H1 (cell line): Measurements from ENCODE around the gene ELAPOR2. TPM values are rescaled to one million over a fixed set of nuclear protein-coding genes. Genes with fewer than 3 reads are reported as not detected.

Experiments
- CTCF ChIA-PET: fragments of 300-600 bp; sonication (Branson Sonifier 250); formaldehyde crosslinking; loops from one replicate; lab custom pipeline; 2021; ENCODE audit not compliant: partially characterized antibody; lab: Charles Lee
- POLR2A ChIA-PET: fragments of 300-600 bp; sonication (Branson Sonifier 250); formaldehyde crosslinking; loops from one replicate; lab custom pipeline; 2021; ENCODE audit warnings: inconsistent platforms; ENCODE audit not compliant: partially characterized antibody; lab: Charles Lee
- DNase-seq, 2 experiments: peaks; one replicate each; pipeline versions ENCODE4 v3.0.0 to v3.0.0-alpha.2; 2010 to 2022; ENCODE audit warnings: low spot score in 2 of 2, low read depth in 1 of 2, mixed read lengths in 1 of 2
- FAIRE-seq: peaks from 2 replicates; lab custom pipeline; 2011; peaks lifted over from hg19 to GRCh38; lab: Jason Lieb, UNC
- H2AFZ ChIP-seq: 2 replicates; pipeline ENCODE4 v1.8.1; 2012; ENCODE audit warnings: low read length, inconsistent platforms
- H2AK5ac ChIP-seq: 2 replicates; pipeline ENCODE4 v1.6.1; 2013; ENCODE audit warnings: low read depth, low read length
- H2BK120ac ChIP-seq: replicated peaks from 2 replicates; pipeline ENCODE3; 2013; ENCODE audit warnings: low read depth, low read length, inconsistent platforms
- H2BK12ac ChIP-seq: 2 replicates; pipeline ENCODE4 v1.6.1; 2013; ENCODE audit warnings: low read depth, low read length
- H2BK15ac ChIP-seq: 2 replicates; pipeline ENCODE4 v1.6.1; 2013; ENCODE audit warnings: low read length
- H2BK20ac ChIP-seq: 2 replicates; pipeline ENCODE4 v1.6.1; 2013; ENCODE audit warnings: low read length
- H2BK5ac ChIP-seq: 2 replicates; pipeline ENCODE4 v1.6.1; 2013; ENCODE audit warnings: low read depth, low read length
- H3K14ac ChIP-seq: 2 replicates; pipeline ENCODE4 v1.6.1; 2013; ENCODE audit warnings: inconsistent platforms; ENCODE audit not compliant: insufficient read length
- H3K18ac ChIP-seq: 2 replicates; pipeline ENCODE4 v1.6.1; 2013; ENCODE audit warnings: low read length; ENCODE audit errors: extremely low read depth
- H3K23ac ChIP-seq: 2 replicates; pipeline ENCODE4 v1.6.1; 2013; ENCODE audit warnings: inconsistent platforms; ENCODE audit not compliant: insufficient read length
- H3K23me2 ChIP-seq: 2 replicates; pipeline ENCODE4 v1.6.1; 2013; ENCODE audit warnings: low read depth, low read length
- H3K27ac ChIP-seq: 2 replicates; pipeline ENCODE4 v1.6.1; 2011; ENCODE audit warnings: low read depth, low read length, inconsistent platforms
- H3K27me3 ChIP-seq, 4 experiments: replicated peaks in 1 of 4; 1 replicate in 1 of 4; 2 replicates in 3 of 4; pipeline versions ENCODE4 v1.6.1 to v1.8.1; 2011 to 2013; ENCODE audit warnings: low read length in 3 of 4, mild to moderate bottlenecking in 3 of 4, inconsistent platforms in 2 of 4, mixed read lengths in 2 of 4, moderate library complexity in 1 of 4; ENCODE audit not compliant: control insufficient read depth in 3 of 4, insufficient read depth in 3 of 4; ENCODE audit errors: extremely low read depth in 1 of 4
- H3K36me3 ChIP-seq, 4 experiments: 2 replicates each; pipeline versions ENCODE4 v1.6.1 to v1.8.1; 2011 to 2013; ENCODE audit warnings: mild to moderate bottlenecking in 4 of 4, low read length in 3 of 4, moderate library complexity in 2 of 4, control low read depth in 1 of 4, inconsistent platforms in 1 of 4; ENCODE audit not compliant: insufficient read depth in 4 of 4, control insufficient read depth in 2 of 4
- H3K4ac ChIP-seq: replicated peaks from 2 replicates; pipeline ENCODE3; 2013; ENCODE audit warnings: low read length, low read depth, mixed read lengths, inconsistent platforms; ENCODE audit not compliant: insufficient read length
- H3K4me1 ChIP-seq, 4 experiments: replicated peaks in 1 of 4; 1 replicate in 1 of 4; 2 replicates in 3 of 4; pipeline versions ENCODE4 v1.6.1 to v1.8.1; 2011 to 2013; ENCODE audit warnings: low read length in 3 of 4, inconsistent platforms in 2 of 4, mixed read lengths in 1 of 4; ENCODE audit not compliant: insufficient read depth in 4 of 4, control insufficient read depth in 3 of 4
- H3K4me2 ChIP-seq, 2 experiments: 2 replicates each; pipeline versions ENCODE4 v1.6.1 to v1.8.1; 2011 to 2013; ENCODE audit warnings: low read depth in 2 of 2, low read length in 2 of 2, control low read depth in 1 of 2, inconsistent platforms in 1 of 2, mild to moderate bottlenecking in 1 of 2; ENCODE audit not compliant: insufficient read depth in 1 of 2
- H3K4me3 ChIP-seq, 4 experiments: fragments of 200-600, 300-600 bp in 1 of 4; sonication (generic), shearing (Covaris generic), sonication (Bioruptor Twin) in 1 of 4; 2 replicates each; pipeline versions ENCODE4 v1.5.1 to v1.8.1; 2011 to 2016; ENCODE audit warnings: low read length in 4 of 4, low read depth in 3 of 4, control low read depth in 2 of 4, inconsistent platforms in 2 of 4, mild to moderate bottlenecking in 2 of 4, mixed read lengths in 1 of 4, moderate library complexity in 1 of 4; ENCODE audit not compliant: insufficient read depth in 2 of 4; ENCODE audit errors: extremely low read depth in 1 of 4
- H3K56ac ChIP-seq: replicated peaks from 2 replicates; pipeline ENCODE3; 2013; ENCODE audit warnings: low read depth, mild to moderate bottlenecking, mixed read lengths, low read length, inconsistent platforms; ENCODE audit not compliant: insufficient read length
- H3K79me1 ChIP-seq: 2 replicates; pipeline ENCODE4 v1.6.1; 2013; ENCODE audit warnings: low read depth, low read length, control low read depth
- H3K79me2 ChIP-seq, 2 experiments: 2 replicates each; pipeline versions ENCODE4 v1.6.1 to v1.8.1; 2012 to 2013; ENCODE audit warnings: low read length in 2 of 2, mild to moderate bottlenecking in 2 of 2, inconsistent platforms in 1 of 2; ENCODE audit not compliant: insufficient read depth in 2 of 2, control insufficient read depth in 1 of 2
- H3K9ac ChIP-seq, 4 experiments: replicated peaks in 1 of 4; 1 replicate in 1 of 4; 2 replicates in 3 of 4; pipeline versions ENCODE4 v1.6.1 to v1.8.1; 2011 to 2013; ENCODE audit warnings: low read depth in 3 of 4, low read length in 3 of 4, control low read depth in 2 of 4, mild to moderate bottlenecking in 2 of 4, moderate library complexity in 2 of 4, inconsistent platforms in 1 of 4; ENCODE audit errors: extremely low read depth in 1 of 4
- H3K9me3 ChIP-seq, 2 experiments: 2 replicates each; pipeline versions ENCODE4 v1.6.1 to v1.8.1; 2012 to 2013; ENCODE audit warnings: mild to moderate bottlenecking in 2 of 2, moderate library complexity in 2 of 2, control low read depth in 1 of 2, inconsistent platforms in 1 of 2, low read depth in 1 of 2, low read length in 1 of 2, mixed read lengths in 1 of 2; ENCODE audit not compliant: insufficient read depth in 2 of 2
- H4K20me1 ChIP-seq, 2 experiments: replicated peaks in 1 of 2; 2 replicates each; pipeline versions ENCODE3 to v1.8.1; 2011 to 2013; ENCODE audit warnings: inconsistent platforms in 2 of 2, low read length in 2 of 2, mild to moderate bottlenecking in 1 of 2; ENCODE audit not compliant: insufficient read depth in 2 of 2, control insufficient read depth in 1 of 2
- H4K5ac ChIP-seq: 2 replicates; pipeline ENCODE4 v1.6.1; 2013; ENCODE audit warnings: low read length, low read depth, mixed read lengths, inconsistent platforms; ENCODE audit not compliant: insufficient read length
- H4K8ac ChIP-seq: 2 replicates; pipeline ENCODE4 v1.8.0; 2013; ENCODE audit warnings: mild to moderate bottlenecking, moderate library complexity, low read length, inconsistent platforms; ENCODE audit not compliant: insufficient read depth; ENCODE audit errors: extremely low read depth
- H4K91ac ChIP-seq: replicated peaks from 2 replicates; pipeline ENCODE3; 2013; ENCODE audit warnings: low read length, mixed read lengths, inconsistent platforms; ENCODE audit not compliant: insufficient read length
- ASH2L ChIP-seq: fragments of 200-600, 300-600 bp; sonication (generic); IDR thresholded peaks from one replicate; pipeline ENCODE4 v1.7.1; 2017; ENCODE audit warnings: low read length
- BACH1 ChIP-seq: IDR thresholded peaks from 2 replicates; pipeline ENCODE4 v1.6.1; 2012; ENCODE audit warnings: low read length, improper control_type of control experiment
- BCL11A ChIP-seq, 2 experiments: IDR thresholded peaks; one replicate each; pipeline ENCODE4 v1.6.1; 2011; ENCODE audit warnings: low read depth in 2 of 2, low read length in 2 of 2, mild to moderate bottlenecking in 2 of 2
- CBX5 ChIP-seq: fragments of 300-800, 300-1000 bp; sonication (generic); IDR thresholded peaks from 2 replicates; pipeline ENCODE4 v1.7.1; 2016; ENCODE audit warnings: antibody characterized with exemption, low read length, low read depth
- CHD2 ChIP-seq: IDR thresholded peaks from 2 replicates; pipeline ENCODE4 v1.6.1; 2012; ENCODE audit warnings: low read length, improper control_type of control experiment
- JUND ChIP-seq: IDR thresholded peaks from 2 replicates; pipeline ENCODE4 v1.6.1; 2011; ENCODE audit warnings: mild to moderate bottlenecking, improper control_type of control experiment, low read length
- KDM1A ChIP-seq: fragments of 200-600, 300-600 bp; sonication (generic); IDR thresholded peaks from 2 replicates; pipeline ENCODE4 v1.7.1; 2016; ENCODE audit warnings: mild to moderate bottlenecking, low read length, borderline replicate concordance
- MAFK ChIP-seq: IDR thresholded peaks from 2 replicates; pipeline ENCODE4 v1.6.1; 2012; ENCODE audit warnings: low read depth, mild to moderate bottlenecking, improper control_type of control experiment, low read length
- RAD21 ChIP-seq, 2 experiments: IDR thresholded peaks in 1 of 2; conservative IDR thresholded peaks in 1 of 2; 2 replicates each; pipeline ENCODE4 v1.6.1; 2011; ENCODE audit warnings: low read depth in 2 of 2, low read length in 2 of 2, improper control_type of control experiment in 1 of 2, inconsistent platforms in 1 of 2, mild to moderate bottlenecking in 1 of 2, moderate library complexity in 1 of 2
- RBBP5 ChIP-seq: IDR thresholded peaks from 2 replicates; pipeline ENCODE4 v1.7.1; 2012; ENCODE audit warnings: low read depth, mild to moderate bottlenecking, inconsistent platforms, low read length, moderate library complexity, borderline replicate concordance
- SP2 ChIP-seq: IDR thresholded peaks from 2 replicates; pipeline ENCODE4 v1.6.1; 2012; ENCODE audit warnings: mild to moderate bottlenecking, low read length, inconsistent platforms
- TEAD4 ChIP-seq: IDR thresholded peaks from 2 replicates; pipeline ENCODE4 v1.6.1; 2012; ENCODE audit warnings: low read depth, low read length, inconsistent platforms, mixed read lengths
- ZNF274 ChIP-seq: IDR thresholded peaks from 2 replicates; pipeline ENCODE4 v1.7.0; 2012; ENCODE audit warnings: low read length, borderline replicate concordance; ENCODE audit errors: extremely low read depth
- WGBS, 2 experiments: shearing (Covaris generic) in 1 of 2; methylation state at CpG; one replicate each; pipeline versions ENCODE4 v1.1.6 to v1.1.7; 2013 to 2015; ENCODE audit warnings: low lambda C conversion rate in 2 of 2, mixed read lengths in 2 of 2, inconsistent platforms in 1 of 2, low coverage in 1 of 2, missing lambda C conversion rate in 1 of 2; ENCODE audit not compliant: insufficient replicate concordance in 2 of 2, insufficient coverage in 1 of 2, insufficient read length in 1 of 2; ENCODE audit errors: extremely low coverage in 1 of 2, missing lambda C conversion rate in 1 of 2; 5-methylcytosine and 5-hydroxymethylcytosine counted together
- polyA plus RNA-seq, 7 experiments: library from polyadenylated mRNA; depleted of rRNA in 3 of 7; stranded (reverse) in 5 of 7; unstranded in 2 of 7; fragments of >200 nt in 5 of 7; fragments of 200-250 nt in 2 of 7; gene quantifications; 1 replicate in 5 of 7; 2 replicates in 1 of 7; 4 replicates in 1 of 7; pipeline versions ENCODE4 v1.2.1 to v1.2.3, GENCODE V29; 2011 to 2013; ENCODE audit warnings: missing spikeins in 2 of 7, mixed read lengths in 2 of 7
- total RNA-seq: library from RNA; stranded (reverse); fragmentation: NEBNext Ultra II Directional; extraction: Animal tissue kit (Norgen Biotek cat#: 25700); gene quantifications from 2 replicates; pipeline ENCODE4 v1.2.1, GENCODE V29; 2021

Gene ELAPOR2
- total and polyA plus RNA-seq, 2 of the 8 experiments (the other 6 are each of a cell fraction or from before 2014, with no cell fraction given) = 12.9 to 32.9 TPM

GRCh38 chr7:87092568-87093091, 33.2 kb upstream of the ELAPOR2 start:
- ChIA-PET CTCF (no interaction called here), POLR2A (no interaction called here)
- Histone ChIP-seq H3K4me1 (peaks cover 0 to 4% (median 1%) of the 10 kb centered on the region in 4 experiments; a peak in 2 of 7 replicates), H3K4me2 (no peak overlapping the region), H2BK15ac (no peak overlapping the region), H4K8ac (no peak overlapping the region), H2BK20ac (no peak overlapping the region), H2BK5ac (no peak overlapping the region), H3K36me3 (no peaks in the 10 kb centered on the region), H3K4me3 (no peak overlapping the region), H2AK5ac (no peak overlapping the region), H3K23me2 (no peaks in the 10 kb centered on the region), H3K27ac (no peak overlapping the region), H4K91ac (no peak overlapping the region), H4K5ac (no peak overlapping the region), H3K79me2 (no peaks in the 10 kb centered on the region), H3K56ac (no peak overlapping the region), H3K9me3 (peaks cover 0 to under 1% of the 10 kb centered on the region in 2 experiments; a peak in 1 of 4 replicates), H3K27me3 (no peaks in the 10 kb centered on the region), H2BK120ac (no peak overlapping the region), H2AFZ (no peak overlapping the region), H3K4ac (no peak overlapping the region), H3K79me1 (no peaks in the 10 kb centered on the region), H3K23ac (no peak overlapping the region), H3K18ac (no peak overlapping the region), H3K14ac (no peak overlapping the region), H2BK12ac (no peak overlapping the region), H4K20me1 (no peaks in the 10 kb centered on the region), H3K9ac (no peak overlapping the region)
- DNase-seq = no peak
- 87% methylated on average over 2 of the region's 2 CpGs; no CpG with 5 or more reads in 1 of the 2 experiments for WGBS, 2 experiments
- no peak for FAIRE-seq
- TF ChIP-seq RAD21 (IDR thresholded peaks at IDR 0.05 in 1 of 2, conservative IDR thresholded peaks at IDR 0.05 in 1 of 2; ENCODE audit: low read depth in 2 of 2, low read length in 2 of 2) (no peak), TEAD4 (no peak), SP2 (no peak), CBX5 (no peak), RBBP5 (no peak), MAFK (no peak), BACH1 (no peak), ZNF274 (no peak), KDM1A (no peak), CHD2 (no peak), ASH2L (no peak), BCL11A (IDR thresholded peaks at IDR 0.05; ENCODE audit: low read depth in 2 of 2, low read length in 2 of 2) (no peak), JUND (no peak)
